GM19452 (cell line): ENCODE measurements around the gene FN3K.

Experiments
- ATAC-seq: cut with Tn5 transposase; IDR thresholded peaks from one replicate; pipeline ENCODE4 v1.9.1; 2021; ENCODE audit not compliant: unreplicated experiment

FN3K gene

DNA sequence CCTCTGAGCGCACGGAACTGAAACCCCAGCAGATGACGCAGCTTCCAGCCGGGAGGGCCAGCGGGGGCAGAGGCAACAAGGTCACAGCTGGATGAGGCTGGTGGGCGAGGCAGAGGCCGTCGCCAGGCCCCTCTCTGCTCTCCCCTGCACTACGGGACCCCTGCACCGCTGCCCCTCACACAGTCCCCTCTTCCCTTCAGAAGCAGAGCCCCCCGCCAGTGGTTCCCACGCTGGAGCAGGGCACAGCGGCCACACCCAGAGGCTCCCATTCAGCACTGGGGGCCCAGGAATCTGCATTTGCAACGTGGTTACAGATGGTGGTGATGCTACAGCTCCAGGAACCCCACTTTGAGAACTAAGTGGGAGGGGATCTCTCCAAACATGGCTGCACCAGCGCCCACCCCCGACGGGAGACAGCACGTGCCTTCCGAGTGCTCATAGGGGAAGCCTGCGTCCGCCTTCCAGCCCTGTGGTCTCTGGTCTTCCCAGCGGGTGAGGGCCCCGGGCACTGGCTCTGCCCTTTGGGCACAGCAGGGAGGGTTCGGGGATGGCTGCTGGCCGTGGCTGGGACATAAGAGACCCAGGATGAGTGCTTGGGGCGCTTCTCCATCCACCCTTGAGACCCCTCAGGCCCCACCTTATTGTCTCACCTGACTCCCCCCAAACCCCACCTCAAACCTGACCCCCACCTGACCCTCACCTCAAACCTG, 32.2 kb upstream of the FN3K start:
- ATAC-seq: no peak

DNA sequence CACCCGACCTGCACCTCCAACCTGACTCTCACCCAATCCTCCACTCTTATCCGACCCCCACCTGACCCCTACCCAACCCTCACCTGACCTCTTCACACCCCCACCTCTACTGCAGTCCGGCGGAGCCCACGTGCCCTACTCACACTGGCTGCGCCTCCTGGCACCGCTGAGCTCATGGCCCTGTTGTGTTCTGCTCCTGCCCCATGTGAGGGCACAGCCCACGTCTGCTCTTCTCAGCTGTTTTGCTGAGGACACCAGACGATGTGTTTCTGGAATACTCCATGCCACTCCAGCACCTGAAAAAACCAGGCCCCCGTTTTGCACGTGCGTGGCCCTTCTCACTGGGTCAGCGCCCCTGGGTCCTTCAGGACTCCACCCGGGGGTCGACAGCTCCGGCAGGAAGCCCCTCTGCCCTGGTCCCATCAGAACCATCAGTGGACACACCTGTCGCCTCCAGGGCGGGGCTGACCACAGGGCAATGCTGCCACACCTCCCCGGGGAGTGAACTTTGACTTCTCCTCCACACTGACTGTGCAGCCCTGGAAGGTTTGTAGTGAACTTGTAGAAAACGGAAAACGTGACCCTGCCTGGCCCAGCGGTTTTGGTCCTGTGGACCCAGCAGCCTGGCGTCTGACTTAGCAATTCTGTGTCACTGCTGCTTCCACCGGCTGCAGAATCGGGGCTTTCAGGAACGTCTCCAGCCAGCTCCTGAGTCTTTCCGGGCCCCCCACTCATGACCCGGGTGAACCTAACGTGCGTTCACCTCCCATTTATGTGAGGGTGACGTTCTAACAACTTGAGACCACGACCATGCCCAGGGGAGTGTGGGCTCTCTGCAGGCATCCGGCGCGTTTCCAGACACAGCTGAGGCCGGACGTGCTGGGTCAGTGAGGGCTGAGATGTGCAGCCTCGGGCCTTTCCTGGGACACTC, 31.2 kb upstream of the FN3K start:
- no peak for ATAC-seq

DNA sequence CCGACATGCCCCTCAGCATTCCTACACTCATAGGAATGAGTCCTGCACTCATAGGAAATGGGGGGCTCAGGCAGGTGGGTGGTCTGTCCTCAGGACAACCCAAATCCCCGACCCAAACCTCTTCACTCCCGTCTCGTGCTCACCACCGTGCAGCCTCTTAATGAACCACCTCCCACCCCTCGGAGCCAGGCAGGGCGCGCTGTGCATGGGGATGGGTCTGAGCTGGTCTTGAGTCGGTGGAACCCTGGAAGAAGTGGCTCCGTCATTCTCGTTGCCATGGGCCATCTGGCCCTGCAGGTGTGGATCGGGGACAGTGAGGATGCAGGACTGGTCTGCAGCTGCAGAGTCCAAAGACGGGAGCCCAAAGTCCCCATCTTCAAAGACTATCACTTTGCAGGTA, 30.5 kb upstream of the FN3K start:
- ATAC-seq: no peak

DNA sequence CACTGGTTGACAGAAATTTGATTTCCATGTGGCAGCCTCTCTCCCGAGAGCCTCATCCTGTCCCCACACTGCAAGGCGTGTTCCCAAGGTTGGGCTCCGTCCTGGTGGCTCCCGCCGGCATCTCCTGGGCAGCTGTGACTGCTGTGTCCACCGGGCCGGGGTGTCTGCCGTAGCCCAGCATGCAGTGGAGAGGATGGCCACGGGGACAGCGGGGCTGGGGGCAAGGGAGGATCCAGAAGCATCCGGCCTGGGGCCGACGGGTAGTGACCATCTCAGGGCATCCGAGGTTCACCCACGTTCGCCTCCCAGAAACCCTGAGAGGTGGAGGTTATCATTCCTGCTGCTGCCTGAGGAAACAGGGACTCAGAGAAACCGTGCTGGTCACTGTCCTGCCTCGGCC, 29.7 kb upstream of the FN3K start:
- ATAC-seq: no peak

DNA sequence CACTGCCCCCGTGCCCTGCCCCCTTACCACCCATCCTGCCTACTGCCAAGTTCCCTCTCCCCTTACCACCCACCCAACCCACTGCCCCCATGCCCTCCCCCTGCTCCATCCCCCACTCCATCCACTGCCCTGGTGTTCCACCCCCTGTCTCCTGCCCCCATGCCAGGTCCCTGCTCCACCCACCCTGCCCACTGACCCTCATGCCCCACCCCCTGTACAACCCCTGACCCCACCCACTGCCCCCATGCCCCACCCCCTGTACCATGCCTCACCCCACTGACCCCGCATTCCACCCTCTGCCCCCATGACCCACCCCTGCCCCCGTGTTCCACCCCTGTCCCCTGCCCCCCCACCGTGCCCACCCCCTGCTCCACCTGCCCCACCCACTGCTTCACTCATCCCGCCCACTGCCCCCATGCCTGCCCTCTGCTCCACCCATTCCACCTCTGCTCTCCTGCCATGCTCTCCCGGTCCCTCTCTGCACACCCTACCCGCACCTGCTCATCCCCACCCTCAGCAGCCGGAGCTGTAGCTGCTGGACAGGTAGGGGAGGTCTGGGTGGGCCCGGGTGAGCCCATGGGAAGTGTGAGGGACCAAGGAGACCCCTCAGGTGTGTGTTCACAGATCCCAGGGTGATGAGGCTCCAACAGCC, 26.3 kb upstream of the FN3K start:
- ATAC-seq: no peak

DNA sequence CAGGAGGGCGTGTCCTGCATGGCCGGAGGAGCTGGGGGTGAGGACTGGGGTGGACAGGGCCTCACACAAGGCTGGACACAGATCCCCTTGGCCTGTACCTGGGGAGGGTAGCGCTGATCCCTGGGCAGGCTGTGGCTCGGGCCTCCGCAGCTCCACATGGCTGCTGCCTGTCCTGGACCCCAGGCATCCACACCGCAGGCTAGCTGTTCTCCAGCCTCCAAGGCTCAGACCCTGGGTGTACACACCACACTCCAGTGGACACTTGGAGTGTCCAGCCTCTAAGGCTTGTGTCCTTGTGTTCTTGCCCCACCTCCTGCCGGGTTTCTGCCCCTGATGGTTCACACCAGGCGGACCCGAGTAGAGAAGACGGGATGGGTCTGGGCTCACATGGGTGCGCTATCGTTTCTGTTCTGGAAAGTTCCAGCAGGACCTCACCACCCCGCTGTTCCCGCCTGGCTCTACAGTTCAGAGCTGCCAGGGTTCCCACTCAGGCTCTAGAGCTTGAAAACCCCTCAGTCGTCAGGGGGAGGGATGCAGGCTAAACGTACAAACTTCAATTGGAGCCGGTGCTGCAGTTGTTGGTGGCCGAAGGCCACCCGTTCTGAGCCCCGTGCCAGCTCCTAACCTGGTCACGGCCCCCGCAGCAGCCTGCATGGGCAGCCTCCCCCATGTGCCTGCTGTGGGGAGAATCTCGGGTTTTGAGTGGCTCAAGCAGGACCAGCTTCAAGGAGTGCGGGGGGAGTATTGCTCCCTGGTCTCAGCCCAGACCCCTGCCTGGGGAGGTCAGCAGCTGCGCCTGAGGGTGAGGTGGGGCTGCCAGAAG, 25.5 kb upstream of the FN3K start:
- ATAC-seq: no peak

DNA sequence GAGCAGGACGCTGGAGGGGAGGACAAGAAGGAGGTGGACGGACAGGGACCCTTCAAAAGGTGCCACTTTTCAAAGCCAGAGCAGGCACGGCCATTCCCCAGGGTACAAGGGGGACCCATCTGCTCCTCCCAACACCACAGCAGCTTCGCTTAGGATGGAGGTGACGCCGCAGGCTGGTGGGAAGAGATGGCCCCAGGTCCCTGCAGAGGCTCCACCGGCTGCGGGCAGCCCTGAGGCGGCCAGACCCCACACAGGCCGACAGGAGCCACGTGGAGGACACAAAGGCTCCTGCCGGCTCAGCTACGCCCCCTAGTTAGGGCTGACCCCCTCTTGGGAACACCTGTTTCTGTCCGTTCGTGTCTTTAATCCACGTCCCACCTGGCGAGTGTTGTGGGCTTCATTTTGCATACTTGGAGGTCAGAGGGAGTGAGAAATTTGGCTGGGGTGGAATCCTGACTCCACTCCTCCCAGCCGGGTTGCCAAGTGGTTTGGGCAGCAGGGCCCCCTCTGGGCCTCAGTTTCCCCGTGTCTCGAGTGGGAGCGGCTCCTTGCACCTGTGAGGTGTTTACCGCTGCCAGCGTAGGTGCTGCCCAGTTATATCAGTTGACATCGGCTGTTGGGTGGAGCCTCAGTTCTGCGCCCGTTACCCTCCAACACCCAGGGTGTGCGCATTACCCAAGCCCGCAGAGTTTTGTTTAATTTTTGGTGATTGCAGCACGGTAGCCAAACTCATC, 24.7 kb upstream of the FN3K start:
- no peak for ATAC-seq

DNA sequence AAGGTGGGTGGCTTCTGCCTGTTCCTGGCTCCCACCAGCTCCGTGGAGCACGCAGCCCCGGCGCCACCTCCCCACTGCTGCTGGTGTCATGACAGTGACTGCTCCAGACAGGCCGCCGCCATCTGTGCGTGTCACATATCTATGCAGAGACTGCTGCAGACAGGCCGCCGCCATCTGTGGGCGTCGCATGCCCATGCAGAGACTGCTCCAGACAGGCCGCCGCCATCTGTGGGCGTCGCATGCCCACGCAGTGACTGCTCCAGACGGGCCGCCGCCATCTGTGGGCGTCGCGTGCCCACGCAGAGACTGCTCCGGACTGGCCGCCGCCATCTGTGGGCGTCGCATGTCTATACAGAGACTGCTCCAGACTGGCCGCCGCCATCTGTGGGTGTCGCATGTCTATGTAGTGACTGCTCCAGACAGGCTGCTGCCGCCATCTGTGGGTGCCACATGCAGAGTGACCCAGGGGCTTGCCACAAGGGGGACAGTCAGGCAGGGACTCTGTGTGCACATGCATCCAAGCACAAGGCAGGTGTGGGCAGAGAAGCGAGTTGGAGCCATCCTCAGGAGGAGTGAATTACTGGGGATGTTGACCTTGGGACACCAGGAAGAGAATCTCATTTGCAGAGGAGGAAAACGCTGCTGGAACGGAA, 22.2 kb upstream of the FN3K start:
- ATAC-seq: no peak

DNA sequence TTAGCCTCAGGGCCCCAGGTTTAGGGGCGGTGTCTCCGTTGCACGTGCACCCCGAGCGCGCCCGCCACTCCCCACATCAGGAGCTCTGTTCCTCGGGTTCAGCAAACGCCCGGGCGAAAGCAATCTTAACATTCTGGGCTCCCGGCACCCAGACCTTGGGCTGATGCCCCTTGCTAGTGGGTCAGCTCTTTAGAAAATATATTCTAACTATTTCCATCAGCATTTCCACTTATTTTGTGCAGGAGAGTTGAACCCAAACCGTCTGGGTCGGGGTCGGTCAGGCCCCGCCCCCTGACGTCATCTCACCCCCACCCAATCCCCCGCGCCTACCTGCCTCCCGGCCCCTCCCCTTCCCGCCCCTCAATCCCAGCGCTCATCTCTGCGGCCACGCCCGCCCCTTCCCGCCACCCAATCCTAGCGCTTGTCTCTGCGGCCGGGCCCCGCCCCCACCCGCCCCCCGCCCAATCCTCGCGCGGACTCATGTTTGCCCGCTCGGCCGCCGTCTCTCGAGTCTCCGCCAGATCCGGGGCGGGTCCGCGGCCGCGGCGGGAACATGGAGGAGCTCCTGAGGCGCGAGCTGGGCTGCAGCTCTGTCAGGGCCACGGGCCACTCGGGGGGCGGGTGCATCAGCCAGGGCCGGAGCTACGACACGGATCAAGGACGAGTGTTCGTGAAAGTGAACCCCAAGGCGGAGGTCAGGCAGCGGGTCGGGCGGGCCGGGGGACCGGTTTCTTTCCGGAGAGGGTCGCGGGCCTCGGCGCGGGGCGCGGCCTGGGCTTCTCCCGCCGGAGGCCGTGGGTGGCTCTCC, 19.0 kb upstream of the FN3K start, which contains the start of gene FN3KRP:
Gene FN3KRP (plus strand): TSS at position 504 of the 808 bp plus-strand sequence. CDS start 50 bp downstream, at position 554.
- ATAC-seq: peak; percentile 73

DNA sequence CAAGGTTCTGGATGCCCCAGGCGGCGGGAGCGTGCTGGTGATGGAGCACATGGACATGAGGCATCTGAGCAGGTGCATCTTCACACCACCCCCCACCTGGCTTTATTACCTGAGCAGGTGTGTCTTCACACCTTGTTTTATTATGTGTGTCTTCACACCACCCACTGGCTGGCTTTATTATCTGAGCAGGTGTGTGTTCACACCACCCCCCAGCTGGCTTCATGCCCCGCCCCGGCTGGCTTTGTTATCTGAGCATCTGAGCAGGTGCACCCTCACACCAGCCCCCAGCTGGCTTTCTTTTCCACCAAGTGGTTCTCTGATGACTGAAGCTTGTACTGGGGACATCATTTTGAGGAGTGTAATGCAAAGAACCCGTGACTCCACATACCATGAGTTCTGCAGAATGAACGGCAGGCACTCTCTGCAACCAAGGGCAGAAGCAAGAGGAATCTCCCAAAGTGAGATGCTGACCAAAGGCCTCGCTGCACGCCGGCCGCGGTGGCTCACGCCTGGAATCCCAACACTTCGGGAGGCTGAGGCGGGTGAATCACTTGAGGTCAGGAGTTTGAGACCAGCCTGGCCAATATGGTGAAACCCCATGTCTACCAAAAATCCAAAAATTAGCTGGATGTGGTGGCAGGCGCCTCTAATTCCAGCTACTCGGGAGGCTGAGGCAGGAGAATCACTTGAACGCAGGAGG, 16.3 kb upstream of the FN3K start:
- no peak for ATAC-seq

DNA sequence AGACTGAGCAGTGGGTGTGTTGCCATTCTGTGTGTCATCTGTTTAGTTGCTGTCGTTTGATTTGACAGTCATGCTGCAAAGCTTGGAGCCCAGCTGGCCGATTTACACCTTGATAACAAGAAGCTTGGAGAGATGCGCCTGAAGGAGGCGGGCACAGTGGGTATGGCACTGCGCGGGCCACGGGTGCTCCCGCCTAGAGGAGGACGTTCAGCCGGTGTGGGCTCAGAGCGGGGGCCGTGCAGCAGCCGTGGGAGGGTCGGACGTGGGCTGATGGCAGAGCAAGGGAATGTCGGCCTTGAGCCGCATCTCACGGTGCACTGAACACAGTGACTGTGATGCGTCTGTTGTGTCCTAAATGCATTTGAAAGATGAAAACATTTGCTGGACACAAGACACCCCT, 15.2 kb upstream of the FN3K start:
- no peak for ATAC-seq

DNA sequence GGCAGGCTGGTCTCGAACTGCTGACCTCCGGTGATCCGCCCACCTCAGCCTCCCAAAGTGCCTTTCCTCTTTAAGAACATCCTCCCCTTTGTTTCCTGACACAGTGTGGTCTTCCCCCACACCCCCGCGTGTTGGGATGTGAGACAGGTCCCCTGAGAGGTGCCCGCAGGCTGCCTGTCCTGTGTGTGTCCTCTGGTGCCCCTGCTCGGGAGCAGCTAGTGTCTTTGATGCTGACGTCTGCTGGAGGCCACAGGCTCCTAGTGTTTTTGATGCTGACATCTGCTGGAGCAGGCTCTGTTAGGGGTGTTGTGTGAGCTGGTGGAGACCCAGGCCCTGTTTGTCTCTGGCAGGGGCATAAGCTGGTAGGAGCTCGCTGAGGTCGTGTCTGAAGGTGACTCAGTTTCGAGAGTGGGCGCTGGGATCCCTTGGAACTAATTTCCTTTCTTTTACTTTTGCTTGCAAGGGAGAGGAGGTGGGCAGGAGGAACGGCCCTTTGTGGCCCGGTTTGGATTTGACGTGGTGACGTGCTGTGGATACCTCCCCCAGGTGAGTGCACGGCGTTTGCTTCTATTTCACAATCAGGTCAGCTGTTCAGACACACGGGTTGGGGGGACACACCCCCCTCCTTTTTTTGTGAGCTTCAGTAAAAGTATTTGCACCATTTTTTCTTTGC, 12.9 kb upstream of the FN3K start:
- no peak for ATAC-seq

DNA sequence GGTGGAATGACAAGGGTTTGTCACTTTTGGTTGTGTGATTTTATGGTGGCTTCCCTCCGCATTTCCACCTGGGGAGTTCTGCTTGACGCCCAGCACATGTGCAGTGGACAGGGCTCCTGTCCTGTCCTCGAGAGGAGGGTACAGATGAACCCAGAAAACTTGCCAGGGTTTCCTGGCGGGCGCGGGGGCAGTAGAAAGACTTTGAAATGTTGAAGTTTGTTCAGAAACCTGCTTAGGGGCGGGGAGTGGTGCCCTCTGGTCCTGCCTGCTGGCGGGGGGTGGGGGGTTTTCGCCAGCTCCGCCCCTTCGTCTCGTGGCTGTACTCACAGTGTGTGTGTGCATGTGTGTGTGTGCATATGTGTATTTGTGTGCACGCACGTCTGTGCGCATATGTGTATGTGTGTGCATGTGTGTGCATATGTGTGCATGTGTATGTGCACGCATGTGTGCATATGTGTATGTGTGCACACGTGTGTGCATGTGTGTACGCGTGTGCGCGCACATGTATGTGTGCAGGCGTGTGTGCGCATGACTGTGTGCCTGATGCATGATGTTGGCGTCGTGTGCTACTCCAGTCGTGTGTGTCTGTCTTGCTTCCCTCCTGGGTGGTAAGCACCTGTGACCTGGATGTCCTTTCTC, 12.1 kb upstream of the FN3K start:
- no peak for ATAC-seq

DNA sequence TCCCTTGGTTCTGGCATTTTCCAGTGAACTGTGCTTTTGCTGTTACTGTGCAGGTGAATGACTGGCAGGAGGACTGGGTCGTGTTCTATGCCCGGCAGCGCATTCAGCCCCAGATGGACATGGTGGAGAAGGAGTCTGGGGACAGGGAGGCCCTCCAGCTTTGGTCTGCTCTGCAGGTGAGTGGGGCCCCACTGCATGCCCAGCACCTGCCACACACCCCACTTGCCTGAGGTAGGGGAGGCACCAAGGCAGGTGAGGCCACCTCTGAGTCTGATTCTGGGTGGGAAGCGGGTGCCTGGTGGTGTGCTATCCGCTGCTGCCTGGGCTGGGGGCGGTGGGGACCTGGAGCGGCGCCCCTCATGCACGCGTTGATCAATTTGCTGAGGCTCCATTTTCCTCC, 9.0 kb upstream of the FN3K start:
- no peak for ATAC-seq

DNA sequence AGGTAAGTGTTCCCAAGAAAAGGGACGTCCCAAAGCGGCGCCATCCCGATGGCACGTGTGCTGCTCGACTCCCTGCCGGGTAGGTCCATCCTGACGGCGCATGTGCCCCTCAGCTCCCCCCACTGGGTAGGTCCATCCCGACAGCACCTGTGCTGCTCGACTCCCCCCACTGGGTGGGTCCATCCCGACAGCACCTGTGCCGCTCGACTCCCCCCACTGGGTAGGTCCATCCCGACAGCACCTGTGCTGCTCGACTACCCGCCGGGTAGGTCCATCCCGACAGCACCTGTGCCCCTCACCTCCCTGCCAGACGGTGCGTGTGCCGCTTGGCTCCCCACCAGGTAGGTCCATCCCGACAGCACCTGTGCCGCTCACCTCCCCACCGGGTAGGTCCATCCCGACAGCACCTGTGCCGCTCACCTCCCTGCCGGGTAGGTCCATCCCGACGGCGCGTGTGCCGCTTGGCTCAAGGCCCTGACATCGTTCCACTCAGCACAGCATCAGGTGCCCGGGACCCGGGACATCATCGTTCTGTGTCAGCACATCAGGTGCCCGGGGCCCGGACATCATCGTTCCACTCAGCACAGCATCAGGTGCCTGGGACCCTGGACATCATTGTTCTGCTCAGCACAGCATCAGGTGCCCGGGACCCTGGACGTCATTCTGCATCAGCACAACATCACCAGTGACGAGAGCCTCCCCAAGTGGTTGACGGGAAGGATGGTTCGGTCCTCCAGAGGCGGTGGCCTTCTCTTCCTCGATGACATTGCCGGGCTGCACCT, 5.7 kb upstream of the FN3K start:
- no peak for ATAC-seq

DNA sequence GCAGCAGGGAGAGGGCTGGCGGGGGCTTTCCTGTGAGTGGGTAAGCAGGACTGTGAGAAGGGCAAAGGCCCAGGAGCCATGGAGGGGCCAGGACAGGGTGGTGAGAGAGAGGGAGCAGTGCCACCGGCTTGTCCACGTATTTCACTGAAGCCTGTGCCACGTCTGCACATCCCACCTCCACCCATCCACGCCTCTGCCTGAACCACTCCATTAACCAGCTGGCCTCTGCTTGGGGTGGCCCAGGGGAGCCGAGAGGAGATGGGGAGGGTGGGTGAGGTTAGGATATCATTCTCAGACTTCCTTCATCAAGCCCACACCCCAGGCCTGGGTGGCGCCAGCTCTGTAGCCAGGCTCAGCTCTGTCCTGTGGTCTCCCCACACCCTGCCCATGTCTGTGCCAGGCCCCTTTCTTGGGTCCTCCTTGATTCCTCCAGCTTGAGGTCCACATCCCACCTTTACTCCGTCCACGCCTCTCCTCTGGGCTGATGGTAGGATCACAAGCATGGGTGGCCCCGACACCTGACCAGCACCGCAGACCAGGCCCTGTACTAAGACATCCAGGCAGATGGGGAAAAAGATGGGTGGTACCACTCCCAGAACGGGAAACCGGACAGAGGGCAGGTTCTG, 3.2 kb upstream of the FN3K start:
- ATAC-seq: no peak
